A549 (cell line): Measurements from ENCODE around the gene NAV2. TPM values are rescaled to one million over a fixed set of nuclear protein-coding genes. Genes with fewer than 3 reads are reported as not detected.

Source experiments
- ATAC-seq, 2 experiments: fragments of 200-7000 bp in 1 of 2; fragments of >200 bp in 1 of 2; cut with Nextera tagmentation in 1 of 2; cut with Tn5 transposase in 1 of 2; 3 replicates each; pipeline versions ENCODE4 v1.8.0 to v1.9.1; 2018 to 2020; ENCODE audit warnings: mild to moderate bottlenecking in 1 of 2, moderate library complexity in 1 of 2
- CTCF ChIA-PET: fragments of 300-600 bp; sonication (Branson Sonifier 250); formaldehyde crosslinking; extraction: SDS; loops from one replicate; lab custom pipeline; 2021; ENCODE audit warnings: antibody characterized with exemption, inconsistent platforms; lab: Yijun Ruan, JAX
- POLR2A ChIA-PET: fragments of 350-600 bp; formaldehyde crosslinking; extraction: SDS; loops from one replicate; lab custom pipeline; 2021; ENCODE audit warnings: antibody characterized with exemption, inconsistent platforms; lab: Yijun Ruan, JAX
- DNase-seq, 2 experiments: peaks; one replicate each; pipeline versions ENCODE4 v3.0.0 to v3.0.0-alpha.2; 2011 to 2016; ENCODE audit warnings: low read depth in 1 of 2, low spot score in 1 of 2
- FAIRE-seq: peaks from 2 replicates; lab custom pipeline; 2011; peaks lifted over from hg19 to GRCh38; lab: Jason Lieb, UNC
- H3K27ac ChIP-seq, 2 experiments: fragments of >200 bp; sonication (Bioruptor Twin); formaldehyde crosslinking; 3 replicates each; pipeline ENCODE4 v1.5.1; 2016 to 2017
- H3K4me1 ChIP-seq: fragments of >200 bp; sonication (Bioruptor Twin); formaldehyde crosslinking; 3 replicates; pipeline ENCODE4 v1.6.1; 2016
- H3K4me2 ChIP-seq: fragments of >200 bp; sonication (Bioruptor Twin); formaldehyde crosslinking; 3 replicates; pipeline ENCODE4 v1.6.1; 2016
- H3K4me3 ChIP-seq: fragments of >200 bp; sonication (Bioruptor Twin); formaldehyde crosslinking; 3 replicates; pipeline ENCODE4 v1.5.1; 2016
- H3K9me3 ChIP-seq: fragments of >200 bp; sonication (Bioruptor Twin); formaldehyde crosslinking; 3 replicates; pipeline ENCODE4 v1.6.1; 2016
- BHLHE40 ChIP-seq: IDR thresholded peaks from 2 replicates; pipeline ENCODE4 v1.6.1; 2012; ENCODE audit warnings: low read depth, low read length, inconsistent platforms
- CEBPB ChIP-seq, 2 experiments: fragments of >200 bp in 1 of 2; sonication (Bioruptor Twin) in 1 of 2; formaldehyde crosslinking in 1 of 2; IDR thresholded peaks; 2 replicates each; pipeline ENCODE4 v1.6.1; 2012 to 2016
- EHF ChIP-seq: fragments of 250-450 bp; sonication (Bioruptor Pico); IDR thresholded peaks from 2 replicates; pipeline ENCODE4 v1.5.0; 2020; ENCODE audit warnings: mild to moderate bottlenecking
- ESRRA ChIP-seq: fragments of 150-350 bp; IDR thresholded peaks from 2 replicates; pipeline ENCODE4 v1.6.1; 2014; ENCODE audit warnings: mild to moderate bottlenecking, low read length, borderline replicate concordance
- FOSB ChIP-seq: fragments of 250-450 bp; sonication (Bioruptor Pico); IDR thresholded peaks from 2 replicates; pipeline ENCODE4 v1.5.0; 2020; ENCODE audit warnings: mild to moderate bottlenecking, moderate library complexity
- FOSL2 ChIP-seq, 2 experiments: fragments of 450-650 bp in 1 of 2; fragments of >200 bp in 1 of 2; sonication (Bioruptor Twin) in 1 of 2; formaldehyde crosslinking; IDR thresholded peaks; 2 replicates each; pipeline versions ENCODE4 v1.5.0 to v1.6.1; 2016 to 2020; ENCODE audit warnings: mild to moderate bottlenecking in 1 of 2, moderate library complexity in 1 of 2
- HDAC2 ChIP-seq: fragments of 200-600 bp; sonication (generic); IDR thresholded peaks from 2 replicates; pipeline ENCODE4 v1.6.1; 2016
- HOXB5 ChIP-seq: fragments of 250-450 bp; sonication (Bioruptor Pico); IDR thresholded peaks from 2 replicates; pipeline ENCODE4 v1.5.0; 2020; ENCODE audit warnings: mild to moderate bottlenecking, moderate library complexity
- JUN ChIP-seq, 2 experiments: fragments of >200 bp; sonication (Bioruptor Twin); formaldehyde crosslinking; IDR thresholded peaks; 2 replicates in 1 of 2; 3 replicates in 1 of 2; pipeline ENCODE4 v1.6.1; 2016 to 2017
- JUNB ChIP-seq: fragments of >200 bp; sonication (Bioruptor Twin); formaldehyde crosslinking; IDR thresholded peaks from 2 replicates; pipeline ENCODE4 v1.6.1; 2016
- KDM5A ChIP-seq: fragments of 200-600 bp; sonication (generic); IDR thresholded peaks from 2 replicates; pipeline ENCODE4 v1.6.1; 2016; ENCODE audit warnings: antibody characterized with exemption, mild to moderate bottlenecking
- NFE2L2 ChIP-seq: fragments of 150-350 bp; conservative IDR thresholded peaks from 2 replicates; pipeline ENCODE4 v1.6.1; 2014; ENCODE audit warnings: low read length
- NPAS2 ChIP-seq: fragments of 250-450 bp; sonication (Bioruptor Pico); IDR thresholded peaks from 2 replicates; pipeline ENCODE4 v1.8.0; 2022; ENCODE audit warnings: mild to moderate bottlenecking, moderate library complexity, borderline replicate concordance
- POLR2A ChIP-seq: IDR thresholded peaks from 2 replicates; pipeline ENCODE4 v1.6.1; 2012; ENCODE audit warnings: mild to moderate bottlenecking, low read length
- RAD21 ChIP-seq, 2 experiments: fragments of >200 bp in 1 of 2; sonication (Bioruptor Twin) in 1 of 2; formaldehyde crosslinking in 1 of 2; IDR thresholded peaks in 1 of 2; conservative IDR thresholded peaks in 1 of 2; 2 replicates in 1 of 2; 3 replicates in 1 of 2; pipeline ENCODE4 v1.6.1; 2012 to 2018; ENCODE audit warnings: inconsistent platforms in 1 of 2
- RARB ChIP-seq: fragments of 250-450 bp; sonication (Bioruptor Pico); IDR thresholded peaks from 2 replicates; pipeline ENCODE4 v1.8.0; 2021; ENCODE audit warnings: mild to moderate bottlenecking, moderate library complexity
- SMC3 ChIP-seq: fragments of >200 bp; sonication (Bioruptor Twin); formaldehyde crosslinking; IDR thresholded peaks from 3 replicates; pipeline ENCODE4 v1.6.1; 2018; ENCODE audit warnings: inconsistent platforms
- TP53 ChIP-seq: fragments of 250-450 bp; sonication (Bioruptor Pico); IDR thresholded peaks from 2 replicates; pipeline ENCODE4 v1.5.0; 2021; ENCODE audit warnings: mild to moderate bottlenecking, moderate library complexity
- ZC3H11A ChIP-seq: fragments of 450-650 bp; IDR thresholded peaks from 2 replicates; pipeline ENCODE4 v1.6.1; 2014; ENCODE audit warnings: antibody characterized with exemption, mild to moderate bottlenecking
- ZNF302 ChIP-seq: fragments of 250-450 bp; sonication (Bioruptor Pico); IDR thresholded peaks from 2 replicates; pipeline ENCODE4 v1.9.0; 2021; ENCODE audit warnings: inconsistent platforms, mild to moderate bottlenecking, moderate library complexity
- ZSCAN20 ChIP-seq: fragments of 250-450 bp; sonication (Bioruptor Pico); IDR thresholded peaks from 2 replicates; pipeline ENCODE4 v1.8.0; 2022; ENCODE audit warnings: mild to moderate bottlenecking, moderate library complexity
- WGBS: methylation state at CpG from one replicate; pipeline ENCODE4 v1.1.6; 2017; ENCODE audit errors: missing lambda C conversion rate; 5-methylcytosine and 5-hydroxymethylcytosine counted together
- polyA plus RNA-seq, 4 experiments: library from polyadenylated mRNA; depleted of rRNA in 3 of 4; stranded (reverse); fragments of >200 nt; fragmentation: RNase III in 1 of 4; extraction: RNeasy Plus Mini Kit Qiagen cat#74134 plus additional on column Dnase treatment in 1 of 4; gene quantifications; 2 replicates in 3 of 4; 3 replicates in 1 of 4; pipeline ENCODE4 v1.2.3, GENCODE V29; 2011 to 2017
- TF ChIP-seq, protein P1 (sequence below): IDR thresholded peaks from 2 replicates; pipeline ENCODE4 v1.6.1; 2012
- TF ChIP-seq, protein P2 (sequence below): fragments of 200-600 bp; sonication (generic); IDR thresholded peaks from 2 replicates; pipeline ENCODE4 v1.6.1; 2016; ENCODE audit warnings: antibody characterized with exemption, mild to moderate bottlenecking, moderate library complexity
- TF ChIP-seq, protein P3 (sequence below): IDR thresholded peaks from 2 replicates; pipeline ENCODE4 v1.6.1; 2012
- TF ChIP-seq, protein P4 (sequence below): IDR thresholded peaks from 2 replicates; pipeline ENCODE4 v1.6.1; 2012; ENCODE audit warnings: low read depth, borderline replicate concordance

NAV2 gene
- polyA plus RNA-seq, 2 of the 4 experiments (the other 2 are of a cell fraction): 4.9 to 19.8 TPM

DNA sequence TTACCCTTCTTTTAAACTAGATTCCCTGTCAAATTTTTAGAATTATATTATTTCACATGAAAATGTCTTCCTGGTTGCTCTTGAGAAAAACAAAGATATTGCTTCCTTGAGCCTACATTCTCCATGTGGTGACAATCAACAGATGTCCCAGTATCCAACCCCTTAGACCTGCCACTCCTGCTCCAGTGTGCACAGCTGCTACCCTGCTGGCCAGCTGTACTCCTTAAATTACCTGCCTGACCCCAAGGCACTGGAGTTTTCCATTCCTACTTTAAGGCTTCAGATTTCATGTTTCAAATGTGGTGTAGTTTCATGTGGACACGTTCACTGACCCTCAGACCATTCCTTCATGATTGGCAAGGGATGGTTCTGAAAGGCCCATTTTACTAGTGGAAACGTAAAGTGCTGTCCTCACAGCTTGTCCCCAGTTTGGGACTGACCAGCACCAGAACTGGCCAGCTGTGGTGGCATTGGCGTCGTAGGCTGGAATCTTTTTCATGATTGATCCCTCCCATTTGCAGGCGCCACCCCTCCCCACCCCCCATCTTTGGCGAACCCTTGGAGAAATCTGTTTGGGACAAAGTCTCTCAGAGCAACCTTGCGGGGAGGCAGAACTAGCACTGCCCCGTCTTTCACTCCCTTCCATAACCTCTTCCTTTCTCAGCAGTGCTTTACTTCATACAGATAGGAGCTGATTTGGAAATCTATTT is 324.1 kb downstream of the NAV2 start:
- Histone ChIP-seq H3K4me1 (peaks cover 78% of the 10 kb centered on the region), H3K9me3 (no peaks in the 10 kb centered on the region), H3K27ac (peak overlapping the region; percentile 85 to 93)
- ChIA-PET POLR2A (no interaction called here), CTCF (interaction anchor here (1.2 to 3.7 kb wide), 3 partner anchors 66 to 95 kb away, joined by 3 to 17 read pairs (median 4); no protein-coding TSS in a partner anchor)
- no peak for TF ChIP-seq SMC3
- TF ChIP-seq ZC3H11A: no peak
- TF ChIP-seq, protein P1, sequence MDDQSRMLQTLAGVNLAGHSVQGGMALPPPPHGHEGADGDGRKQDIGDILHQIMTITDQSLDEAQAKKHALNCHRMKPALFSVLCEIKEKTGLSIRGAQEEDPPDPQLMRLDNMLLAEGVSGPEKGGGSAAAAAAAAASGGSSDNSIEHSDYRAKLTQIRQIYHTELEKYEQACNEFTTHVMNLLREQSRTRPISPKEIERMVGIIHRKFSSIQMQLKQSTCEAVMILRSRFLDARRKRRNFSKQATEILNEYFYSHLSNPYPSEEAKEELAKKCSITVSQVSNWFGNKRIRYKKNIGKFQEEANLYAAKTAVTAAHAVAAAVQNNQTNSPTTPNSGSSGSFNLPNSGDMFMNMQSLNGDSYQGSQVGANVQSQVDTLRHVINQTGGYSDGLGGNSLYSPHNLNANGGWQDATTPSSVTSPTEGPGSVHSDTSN: no peak
- TF ChIP-seq HDAC2: no peak
- no peak for TF ChIP-seq RAD21 (conservative IDR thresholded peaks at IDR 0.05 in 1 of 2, IDR thresholded peaks at IDR 0.05 in 1 of 2)
- no peak for TF ChIP-seq ESRRA
- no peak for TF ChIP-seq RARB (CRISPR knock-in tag)
- TF ChIP-seq POLR2A: no peak
- TF ChIP-seq TP53 (CRISPR knock-in tag): no peak
- TF ChIP-seq EHF (CRISPR knock-in tag): no peak
- TF ChIP-seq, protein P2, sequence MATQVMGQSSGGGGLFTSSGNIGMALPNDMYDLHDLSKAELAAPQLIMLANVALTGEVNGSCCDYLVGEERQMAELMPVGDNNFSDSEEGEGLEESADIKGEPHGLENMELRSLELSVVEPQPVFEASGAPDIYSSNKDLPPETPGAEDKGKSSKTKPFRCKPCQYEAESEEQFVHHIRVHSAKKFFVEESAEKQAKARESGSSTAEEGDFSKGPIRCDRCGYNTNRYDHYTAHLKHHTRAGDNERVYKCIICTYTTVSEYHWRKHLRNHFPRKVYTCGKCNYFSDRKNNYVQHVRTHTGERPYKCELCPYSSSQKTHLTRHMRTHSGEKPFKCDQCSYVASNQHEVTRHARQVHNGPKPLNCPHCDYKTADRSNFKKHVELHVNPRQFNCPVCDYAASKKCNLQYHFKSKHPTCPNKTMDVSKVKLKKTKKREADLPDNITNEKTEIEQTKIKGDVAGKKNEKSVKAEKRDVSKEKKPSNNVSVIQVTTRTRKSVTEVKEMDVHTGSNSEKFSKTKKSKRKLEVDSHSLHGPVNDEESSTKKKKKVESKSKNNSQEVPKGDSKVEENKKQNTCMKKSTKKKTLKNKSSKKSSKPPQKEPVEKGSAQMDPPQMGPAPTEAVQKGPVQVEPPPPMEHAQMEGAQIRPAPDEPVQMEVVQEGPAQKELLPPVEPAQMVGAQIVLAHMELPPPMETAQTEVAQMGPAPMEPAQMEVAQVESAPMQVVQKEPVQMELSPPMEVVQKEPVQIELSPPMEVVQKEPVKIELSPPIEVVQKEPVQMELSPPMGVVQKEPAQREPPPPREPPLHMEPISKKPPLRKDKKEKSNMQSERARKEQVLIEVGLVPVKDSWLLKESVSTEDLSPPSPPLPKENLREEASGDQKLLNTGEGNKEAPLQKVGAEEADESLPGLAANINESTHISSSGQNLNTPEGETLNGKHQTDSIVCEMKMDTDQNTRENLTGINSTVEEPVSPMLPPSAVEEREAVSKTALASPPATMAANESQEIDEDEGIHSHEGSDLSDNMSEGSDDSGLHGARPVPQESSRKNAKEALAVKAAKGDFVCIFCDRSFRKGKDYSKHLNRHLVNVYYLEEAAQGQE: no peak
- TF ChIP-seq, protein P3, sequence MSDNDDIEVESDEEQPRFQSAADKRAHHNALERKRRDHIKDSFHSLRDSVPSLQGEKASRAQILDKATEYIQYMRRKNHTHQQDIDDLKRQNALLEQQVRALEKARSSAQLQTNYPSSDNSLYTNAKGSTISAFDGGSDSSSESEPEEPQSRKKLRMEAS: no peak
- no peak for TF ChIP-seq CEBPB (IDR thresholded peaks at IDR 0.05)
- TF ChIP-seq FOSB: no peak
- no peak for TF ChIP-seq NFE2L2
- no peak for TF ChIP-seq ZSCAN20 (CRISPR knock-in tag)
- TF ChIP-seq, all 56 proteins: peak for 0
- ATAC-seq (0 out of 6 replicates have a peak, but pooled peaks of 1 of the 2 experiments have one; percentile 5), FAIRE-seq (no peak), DNase-seq (no peak)
- H3K4me2 ChIP-seq: peak overlapping the region; percentile 75
- H3K4me3 ChIP-seq: no peak overlapping the region
- 90% methylated on average over 8 of the region's 8 CpGs for WGBS

DNA sequence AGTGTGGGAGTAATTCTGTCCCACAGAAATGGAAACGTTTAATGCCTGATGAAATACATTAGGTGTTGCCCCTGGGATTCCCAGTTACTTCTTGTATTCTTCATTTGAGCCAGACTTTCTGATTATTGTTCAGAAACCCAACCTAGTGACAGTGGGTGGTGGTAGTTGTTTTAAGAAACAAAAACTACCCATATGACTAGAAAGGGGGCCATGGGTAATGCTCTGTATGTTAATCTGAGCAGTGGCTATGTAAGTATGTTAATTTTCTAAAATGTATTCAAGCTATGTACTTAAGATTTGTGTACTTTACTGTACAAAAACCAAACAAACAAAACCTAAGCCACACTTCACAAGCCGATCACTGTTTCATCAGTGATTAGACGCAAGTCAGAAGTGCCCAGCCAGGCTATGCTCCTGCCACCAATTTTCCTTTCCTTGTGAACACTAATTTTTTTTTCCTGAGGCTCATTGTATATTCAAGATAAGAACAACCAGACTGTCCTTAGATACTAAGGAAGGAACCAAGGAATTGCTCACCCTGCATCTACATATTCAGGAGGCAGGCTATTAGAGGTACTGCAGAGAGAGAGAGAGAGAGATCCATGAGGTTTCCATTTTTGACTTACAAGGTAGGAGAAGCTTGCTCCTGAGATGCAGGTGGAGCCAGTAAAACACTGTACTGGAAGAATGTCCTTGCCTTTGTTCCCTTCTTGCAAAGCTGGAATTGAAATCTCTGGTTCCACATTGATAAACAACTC is 324.9 kb downstream of the NAV2 start:
- peak overlapping the region; percentile 75; the same call in 2 of the 3 replicates for H3K4me2 ChIP-seq
- H3K4me3 ChIP-seq: no peak overlapping the region
- H3K9me3 ChIP-seq: no peaks in the 10 kb centered on the region
- ChIA-PET POLR2A (no interaction called here), CTCF (interaction anchor here (1.0 to 3.7 kb wide), 4 partner anchors 12 to 94 kb away, joined by 3 to 17 read pairs (median 4); no protein-coding TSS in a partner anchor)
- no peak for FAIRE-seq
- 76% methylated on average over 3 of the region's 3 CpGs for WGBS
- TF ChIP-seq, protein P1: no peak
- TF ChIP-seq, protein P4, sequence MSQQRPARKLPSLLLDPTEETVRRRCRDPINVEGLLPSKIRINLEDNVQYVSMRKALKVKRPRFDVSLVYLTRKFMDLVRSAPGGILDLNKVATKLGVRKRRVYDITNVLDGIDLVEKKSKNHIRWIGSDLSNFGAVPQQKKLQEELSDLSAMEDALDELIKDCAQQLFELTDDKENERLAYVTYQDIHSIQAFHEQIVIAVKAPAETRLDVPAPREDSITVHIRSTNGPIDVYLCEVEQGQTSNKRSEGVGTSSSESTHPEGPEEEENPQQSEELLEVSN: no peak
- TF ChIP-seq NFE2L2: no peak
- no peak for TF ChIP-seq HDAC2
- no peak for TF ChIP-seq JUN (IDR thresholded peaks at IDR 0.05)
- TF ChIP-seq HOXB5: no peak
- TF ChIP-seq NPAS2 (CRISPR knock-in tag): no peak
- no peak for TF ChIP-seq RARB (CRISPR knock-in tag)
- TF ChIP-seq JUNB: no peak
- TF ChIP-seq FOSL2 (IDR thresholded peaks at IDR 0.05): no peak
- TF ChIP-seq FOSL2 (CRISPR knock-in tag; IDR thresholded peaks at IDR 0.05): no peak
- TF ChIP-seq KDM5A: no peak
- no peak for TF ChIP-seq ZNF302 (CRISPR knock-in tag)
- TF ChIP-seq POLR2A: no peak
- TF ChIP-seq, protein P2: no peak
- no peak for TF ChIP-seq BHLHE40
- DNase-seq: no peak
- peak overlapping the region; percentile 85 to 93 for H3K27ac ChIP-seq
- H3K4me1 ChIP-seq: peaks cover 78% of the 10 kb centered on the region
- ATAC-seq: no peak
